Fibroblast of lung (primary cell): ENCODE data around the gene CACNB4.

ENCODE experiments used
- EZH2 ChIP-seq: IDR thresholded peaks from 2 replicates; pipeline ENCODE4 v1.5.1; 2012; ENCODE audit warnings: low read length, control low read depth, mild to moderate bottlenecking; ENCODE audit errors: missing control alignments
- TF ChIP-seq, protein P1 (sequence below), 2 donors: IDR thresholded peaks in 1 of 2; conservative IDR thresholded peaks in 1 of 2; 1 replicate in 1 of 2; 2 replicates in 1 of 2; pipeline ENCODE4 v1.5.1; 2011 to 2012; ENCODE audit warnings: low read length in 2 of 2, control low read depth in 1 of 2, inconsistent platforms in 1 of 2, low read depth in 1 of 2, mild to moderate bottlenecking in 1 of 2

- TF ChIP-seq, protein P1, sequence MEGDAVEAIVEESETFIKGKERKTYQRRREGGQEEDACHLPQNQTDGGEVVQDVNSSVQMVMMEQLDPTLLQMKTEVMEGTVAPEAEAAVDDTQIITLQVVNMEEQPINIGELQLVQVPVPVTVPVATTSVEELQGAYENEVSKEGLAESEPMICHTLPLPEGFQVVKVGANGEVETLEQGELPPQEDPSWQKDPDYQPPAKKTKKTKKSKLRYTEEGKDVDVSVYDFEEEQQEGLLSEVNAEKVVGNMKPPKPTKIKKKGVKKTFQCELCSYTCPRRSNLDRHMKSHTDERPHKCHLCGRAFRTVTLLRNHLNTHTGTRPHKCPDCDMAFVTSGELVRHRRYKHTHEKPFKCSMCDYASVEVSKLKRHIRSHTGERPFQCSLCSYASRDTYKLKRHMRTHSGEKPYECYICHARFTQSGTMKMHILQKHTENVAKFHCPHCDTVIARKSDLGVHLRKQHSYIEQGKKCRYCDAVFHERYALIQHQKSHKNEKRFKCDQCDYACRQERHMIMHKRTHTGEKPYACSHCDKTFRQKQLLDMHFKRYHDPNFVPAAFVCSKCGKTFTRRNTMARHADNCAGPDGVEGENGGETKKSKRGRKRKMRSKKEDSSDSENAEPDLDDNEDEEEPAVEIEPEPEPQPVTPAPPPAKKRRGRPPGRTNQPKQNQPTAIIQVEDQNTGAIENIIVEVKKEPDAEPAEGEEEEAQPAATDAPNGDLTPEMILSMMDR (conservative IDR thresholded peaks at IDR 0.05 in 1 of 2, IDR thresholded peaks at IDR 0.05 in 1 of 2; ENCODE audit: low read depth in 1 of 2, low read length in 2 of 2), result no peak
- no peak for TF ChIP-seq EZH2
Observed at GRCh38 chr2:152106464-152106863, 7.6 kb upstream of the CACNB4 start.
